Mesothelial cell of epicardium (in vitro differentiated cells): ENCODE measurements around the gene OSER1. TPM values are rescaled to one million over a fixed set of nuclear protein-coding genes. Genes with fewer than 3 reads are reported as not detected.

Experiments
- DNase-seq, 2 experiments: peaks; one replicate each; pipeline ENCODE4 v3.0.0; 2021; ENCODE audit warnings: low spot score in 2 of 2; ENCODE audit not compliant: unreplicated experiment in 2 of 2
- H3K27ac Mint-ChIP-seq: 2 replicates; pipeline ENCODE4 v1.8.0; 2021; ENCODE audit warnings: mixed read lengths
- H3K27me3 Mint-ChIP-seq: 2 replicates; pipeline ENCODE4 v1.8.0; 2021; ENCODE audit warnings: low read depth, mixed read lengths
- H3K36me3 Mint-ChIP-seq: 2 replicates; pipeline ENCODE4 v1.8.0; 2021; ENCODE audit warnings: mixed read lengths
- H3K4me1 Mint-ChIP-seq: 2 replicates; pipeline ENCODE4 v1.8.0; 2021; ENCODE audit warnings: mixed read lengths
- H3K4me3 Mint-ChIP-seq: 2 replicates; pipeline ENCODE4 v1.8.0; 2021; ENCODE audit warnings: mild to moderate bottlenecking, moderate library complexity, mixed read lengths
- H3K9me3 Mint-ChIP-seq: 2 replicates; pipeline ENCODE4 v1.8.0; 2021; ENCODE audit warnings: mixed read lengths
- total RNA-seq: library from RNA; stranded (reverse); gene quantifications from 3 replicates; pipeline ENCODE4 v1.2.1, GENCODE V29; 2021
- TF ChIP-seq, protein P1 (sequence below): fragments of 200-600 bp; sonication (generic); IDR thresholded peaks from one replicate; pipeline ENCODE4 v1.5.0; 2021; ENCODE audit warnings: antibody characterized with exemption; ENCODE audit not compliant: unreplicated experiment

Gene OSER1
- total RNA-seq, 1 donor from 2014 or later, result 31.5 TPM

DNA sequence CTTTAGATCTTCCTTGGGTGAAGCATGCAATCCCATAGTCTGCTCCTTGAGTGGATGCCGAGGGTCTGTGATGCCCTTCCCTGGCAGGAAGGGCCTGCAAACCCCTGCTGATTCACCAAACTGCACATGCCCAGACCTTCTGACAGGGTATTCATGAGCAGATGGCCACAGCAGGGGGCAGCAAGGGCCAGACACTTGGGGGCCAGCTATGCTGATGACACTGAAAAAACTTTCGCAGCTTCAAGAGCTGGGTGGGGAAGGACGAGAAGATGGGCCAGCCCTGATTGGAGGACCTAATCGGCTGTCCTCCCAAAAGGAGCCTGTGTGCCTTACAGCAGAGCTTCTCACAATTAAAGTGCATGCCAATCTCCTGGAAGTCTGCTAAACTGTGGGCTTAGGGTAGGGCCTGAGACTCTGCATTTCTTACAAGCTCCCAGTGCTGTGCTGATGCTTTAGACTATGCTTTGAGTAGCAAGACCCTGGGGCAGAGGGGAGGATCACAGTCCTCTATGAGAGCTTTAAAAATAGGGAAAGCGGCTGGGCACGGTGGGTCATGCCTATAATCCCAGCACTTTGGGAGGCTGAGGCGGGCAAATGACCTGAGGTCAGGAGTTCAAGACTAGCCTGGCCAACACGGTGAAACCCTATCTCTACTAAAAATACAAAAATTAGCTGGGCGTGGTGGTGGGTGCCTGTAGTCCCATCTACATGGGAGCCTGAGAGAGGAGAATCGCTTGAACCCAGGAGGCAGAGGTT lies 21.3 kb upstream of the OSER1 start:
- Mint-ChIP-seq H3K27ac (no peak overlapping the region), H3K9me3 (no peaks in the 10 kb centered on the region), H3K4me3 (no peak overlapping the region), H3K4me1 (no peaks in the 10 kb centered on the region), H3K36me3 (no peaks in the 10 kb centered on the region), H3K27me3 (no peaks in the 10 kb centered on the region)
- TF ChIP-seq, protein P1, sequence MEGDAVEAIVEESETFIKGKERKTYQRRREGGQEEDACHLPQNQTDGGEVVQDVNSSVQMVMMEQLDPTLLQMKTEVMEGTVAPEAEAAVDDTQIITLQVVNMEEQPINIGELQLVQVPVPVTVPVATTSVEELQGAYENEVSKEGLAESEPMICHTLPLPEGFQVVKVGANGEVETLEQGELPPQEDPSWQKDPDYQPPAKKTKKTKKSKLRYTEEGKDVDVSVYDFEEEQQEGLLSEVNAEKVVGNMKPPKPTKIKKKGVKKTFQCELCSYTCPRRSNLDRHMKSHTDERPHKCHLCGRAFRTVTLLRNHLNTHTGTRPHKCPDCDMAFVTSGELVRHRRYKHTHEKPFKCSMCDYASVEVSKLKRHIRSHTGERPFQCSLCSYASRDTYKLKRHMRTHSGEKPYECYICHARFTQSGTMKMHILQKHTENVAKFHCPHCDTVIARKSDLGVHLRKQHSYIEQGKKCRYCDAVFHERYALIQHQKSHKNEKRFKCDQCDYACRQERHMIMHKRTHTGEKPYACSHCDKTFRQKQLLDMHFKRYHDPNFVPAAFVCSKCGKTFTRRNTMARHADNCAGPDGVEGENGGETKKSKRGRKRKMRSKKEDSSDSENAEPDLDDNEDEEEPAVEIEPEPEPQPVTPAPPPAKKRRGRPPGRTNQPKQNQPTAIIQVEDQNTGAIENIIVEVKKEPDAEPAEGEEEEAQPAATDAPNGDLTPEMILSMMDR, result no peak
- no peak for DNase-seq

DNA sequence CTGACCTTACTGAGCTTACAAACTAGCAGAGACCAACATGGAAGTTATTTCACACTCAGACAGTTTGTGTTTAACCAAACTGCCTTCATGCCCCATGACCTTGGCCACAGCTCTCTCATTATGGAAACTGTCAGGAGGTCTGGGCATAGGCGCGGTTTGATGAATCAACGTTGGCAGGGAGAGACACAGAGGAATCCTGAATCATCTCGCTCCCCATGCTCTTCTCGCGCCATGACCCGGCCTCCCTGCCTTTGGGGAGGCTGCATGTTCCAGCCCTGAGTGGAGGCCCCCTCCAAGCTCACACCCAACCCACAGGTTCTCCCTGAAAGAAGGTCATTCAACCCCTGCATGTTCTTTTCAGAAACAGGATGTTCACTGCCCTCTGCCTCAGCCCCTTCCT lies 20.6 kb upstream of the OSER1 start:
- H3K27me3 Mint-ChIP-seq, result no peaks in the 10 kb centered on the region
- no peak overlapping the region for H3K4me3 Mint-ChIP-seq
- H3K27ac Mint-ChIP-seq, result no peak overlapping the region
- DNase-seq, result no peak
- H3K36me3 Mint-ChIP-seq, result no peaks in the 10 kb centered on the region
- H3K9me3 Mint-ChIP-seq, result no peaks in the 10 kb centered on the region
- TF ChIP-seq, protein P1, result no peak
- no peaks in the 10 kb centered on the region for H3K4me1 Mint-ChIP-seq

DNA sequence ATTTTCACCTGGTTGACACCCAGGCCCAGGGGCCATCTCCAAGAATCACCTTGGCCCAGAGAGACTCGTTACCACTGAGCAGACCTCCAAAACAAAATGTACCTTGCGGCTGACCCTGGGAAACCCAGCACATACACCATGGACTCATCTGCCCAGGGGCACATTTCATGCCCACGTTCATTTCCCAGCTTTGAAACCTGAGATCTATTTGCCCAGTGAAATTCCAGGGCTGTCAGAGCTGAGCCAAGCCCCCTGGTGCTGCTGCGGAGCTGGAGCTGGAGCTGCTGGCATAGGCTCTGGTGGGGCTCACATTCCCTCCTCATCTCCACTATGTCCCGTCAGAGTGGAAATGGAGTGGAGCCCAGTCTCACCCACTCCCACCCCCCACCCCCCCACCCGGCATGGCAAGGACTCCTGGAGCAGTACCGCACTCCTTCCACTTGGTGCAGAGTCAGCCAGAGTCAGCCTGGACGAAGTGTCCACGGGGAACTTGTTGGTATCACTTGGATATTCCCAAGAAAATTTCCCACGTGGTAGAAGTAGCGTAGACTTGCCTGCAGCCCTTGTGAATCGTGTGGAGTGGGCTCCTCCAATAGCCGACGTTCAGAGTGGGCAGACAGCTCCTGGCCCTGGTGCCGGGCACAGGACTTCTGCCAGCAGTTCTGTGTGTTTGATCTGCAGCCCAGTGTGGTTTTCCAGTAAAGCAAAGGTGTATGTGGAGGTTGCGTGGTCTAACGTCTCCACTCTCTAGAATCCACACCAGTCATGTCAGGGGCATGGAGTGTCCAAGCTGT lies 18.1 kb upstream of the OSER1 start:
- no peaks in the 10 kb centered on the region for H3K4me1 Mint-ChIP-seq
- no peaks in the 10 kb centered on the region for H3K9me3 Mint-ChIP-seq
- H3K27ac Mint-ChIP-seq, result no peak overlapping the region
- TF ChIP-seq, protein P1, result no peak
- H3K4me3 Mint-ChIP-seq, result no peak overlapping the region
- no peak for DNase-seq
- no peaks in the 10 kb centered on the region for H3K27me3 Mint-ChIP-seq
- no peaks in the 10 kb centered on the region for H3K36me3 Mint-ChIP-seq

DNA sequence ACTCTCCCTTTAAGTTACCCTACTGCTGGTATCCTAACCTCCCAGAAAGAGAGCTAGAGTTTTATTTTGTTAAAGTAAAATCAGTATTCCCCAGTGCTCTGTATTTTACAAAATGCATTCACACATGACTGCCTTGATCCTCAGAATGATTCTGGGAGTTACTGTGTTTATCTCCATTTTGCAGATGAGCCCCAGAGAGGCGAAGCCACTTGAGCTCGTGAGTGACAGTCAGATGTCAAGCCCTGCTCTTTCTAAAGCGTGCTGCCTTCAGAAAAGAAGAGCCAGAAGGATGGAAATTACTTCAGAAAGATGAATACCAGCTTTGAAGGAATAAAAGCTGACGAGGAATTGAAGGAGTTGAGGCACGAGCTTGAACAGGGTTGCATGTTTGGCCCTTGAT lies 14.1 kb upstream of the OSER1 start:
- no peaks in the 10 kb centered on the region for H3K27me3 Mint-ChIP-seq
- DNase-seq, result no peak
- TF ChIP-seq, protein P1, result no peak
- no peaks in the 10 kb centered on the region for H3K36me3 Mint-ChIP-seq
- H3K4me3 Mint-ChIP-seq, result no peak overlapping the region
- H3K4me1 Mint-ChIP-seq, result peaks cover 8% of the 10 kb centered on the region
- no peak overlapping the region for H3K27ac Mint-ChIP-seq
- no peaks in the 10 kb centered on the region for H3K9me3 Mint-ChIP-seq

DNA sequence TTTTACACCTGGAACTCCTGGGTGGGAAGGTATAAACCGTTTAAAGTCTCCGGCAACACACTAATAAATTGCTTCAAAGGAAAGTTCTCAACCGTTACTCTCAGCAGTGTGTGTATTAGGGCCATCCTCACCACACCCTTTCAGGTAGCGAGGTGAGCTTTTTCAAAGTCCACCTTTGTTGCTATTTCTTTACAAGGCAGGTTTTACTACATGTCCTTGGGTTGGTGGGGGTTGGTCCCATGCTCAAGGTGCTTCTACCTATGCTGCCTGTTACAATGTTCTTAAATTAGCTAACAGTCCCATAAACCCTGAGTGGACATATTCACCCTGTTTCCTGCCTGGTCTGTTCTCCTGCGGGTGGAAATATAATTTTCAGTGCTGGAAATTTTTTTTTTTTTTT lies 13.2 kb upstream of the OSER1 start:
- TF ChIP-seq, protein P1, result no peak
- H3K27me3 Mint-ChIP-seq, result no peaks in the 10 kb centered on the region

More for the DNA sequence above, 13.2 kb upstream of the OSER1 start:
- Mint-ChIP-seq H3K36me3 (no peaks in the 10 kb centered on the region), H3K27ac (no peak overlapping the region), H3K9me3 (no peaks in the 10 kb centered on the region), H3K4me1 (peaks cover 17% of the 10 kb centered on the region), H3K4me3 (no peak overlapping the region)
- DNase-seq, result no peak
